GM19467 (cell line): ENCODE measurements around the gene DUSP7.

ENCODE experiments used
- ATAC-seq: cut with Tn5 transposase; IDR thresholded peaks from one replicate; pipeline ENCODE4 v1.9.1; 2021; ENCODE audit warnings: mild to moderate bottlenecking, moderate library complexity; ENCODE audit not compliant: unreplicated experiment

The DUSP7 gene, protein sequence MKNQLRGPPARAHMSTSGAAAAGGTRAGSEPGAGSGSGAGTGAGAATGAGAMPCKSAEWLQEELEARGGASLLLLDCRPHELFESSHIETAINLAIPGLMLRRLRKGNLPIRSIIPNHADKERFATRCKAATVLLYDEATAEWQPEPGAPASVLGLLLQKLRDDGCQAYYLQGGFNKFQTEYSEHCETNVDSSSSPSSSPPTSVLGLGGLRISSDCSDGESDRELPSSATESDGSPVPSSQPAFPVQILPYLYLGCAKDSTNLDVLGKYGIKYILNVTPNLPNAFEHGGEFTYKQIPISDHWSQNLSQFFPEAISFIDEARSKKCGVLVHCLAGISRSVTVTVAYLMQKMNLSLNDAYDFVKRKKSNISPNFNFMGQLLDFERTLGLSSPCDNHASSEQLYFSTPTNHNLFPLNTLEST

DNA sequence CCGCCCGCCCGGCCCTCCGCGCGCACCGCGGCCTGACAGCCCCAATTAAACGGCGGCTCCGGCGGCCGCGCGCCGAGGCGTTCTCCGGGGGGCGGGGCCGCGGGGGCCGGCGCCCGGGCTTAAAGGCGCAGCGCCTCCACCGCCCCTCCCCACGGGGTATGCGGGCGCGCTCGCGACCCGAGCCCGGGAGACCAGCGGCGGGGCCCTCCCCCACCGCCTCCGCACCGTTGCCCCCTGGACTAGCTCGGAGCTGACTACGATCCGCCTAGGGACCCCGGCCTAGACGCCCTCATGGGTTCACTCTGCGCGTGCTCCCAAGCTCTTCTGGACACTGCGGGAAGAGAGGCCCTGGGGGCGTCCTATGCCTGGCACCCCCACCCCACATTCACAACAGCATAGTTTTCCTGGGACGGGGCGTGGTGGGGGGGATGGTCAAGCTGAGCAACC, at the start of gene DUSP7:
Gene DUSP7 (minus strand): TSS at position 51 of the 447 bp plus-strand sequence. CDS start 205 bp downstream, outside the sequence.
- ATAC-seq: no peak

DNA sequence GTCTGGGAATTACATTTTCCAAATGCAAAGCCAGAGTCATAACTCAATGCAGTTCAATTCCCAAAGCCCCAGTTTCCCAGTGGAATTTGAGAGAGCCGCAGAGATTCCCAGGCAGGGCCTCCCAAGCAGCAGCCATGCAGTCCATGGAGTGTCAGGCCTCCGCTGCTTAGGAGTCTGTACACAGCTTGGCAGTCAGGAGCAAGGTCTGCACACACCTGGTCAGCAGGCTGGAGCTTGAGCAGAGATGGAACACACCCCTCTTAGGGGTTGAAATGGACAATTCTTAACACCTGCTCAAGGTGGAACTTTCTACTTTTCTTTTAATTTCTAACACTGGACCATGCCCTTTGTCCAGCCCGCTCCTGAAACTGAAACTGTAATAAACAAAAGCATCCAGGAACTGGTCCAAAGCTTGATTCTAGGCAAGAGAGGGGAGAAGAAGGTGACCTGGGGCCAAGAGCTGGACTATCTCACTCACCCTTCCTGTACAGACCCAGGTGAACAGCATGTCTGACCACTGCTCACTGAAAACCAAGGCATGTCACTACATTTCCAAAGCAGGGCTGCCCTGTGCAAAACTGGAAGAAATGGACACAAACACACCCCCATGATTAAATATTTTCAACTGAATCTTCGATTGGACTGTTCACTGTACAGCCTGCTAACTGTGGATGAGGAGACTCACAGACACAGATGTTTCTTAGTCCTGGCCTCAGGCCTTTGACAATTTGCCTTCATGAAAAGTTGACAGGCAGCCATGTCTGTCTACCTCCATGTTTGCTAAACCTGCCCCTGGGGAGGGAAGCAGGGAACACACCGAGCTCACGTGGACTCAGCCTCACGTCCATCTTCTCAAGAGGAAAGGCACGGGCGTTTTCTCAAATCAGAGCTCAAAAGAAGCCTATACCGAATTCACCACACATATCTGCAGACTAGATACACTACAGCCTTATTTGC, 48.6 kb upstream of the DUSP7 start:
- ATAC-seq: no peak

DNA sequence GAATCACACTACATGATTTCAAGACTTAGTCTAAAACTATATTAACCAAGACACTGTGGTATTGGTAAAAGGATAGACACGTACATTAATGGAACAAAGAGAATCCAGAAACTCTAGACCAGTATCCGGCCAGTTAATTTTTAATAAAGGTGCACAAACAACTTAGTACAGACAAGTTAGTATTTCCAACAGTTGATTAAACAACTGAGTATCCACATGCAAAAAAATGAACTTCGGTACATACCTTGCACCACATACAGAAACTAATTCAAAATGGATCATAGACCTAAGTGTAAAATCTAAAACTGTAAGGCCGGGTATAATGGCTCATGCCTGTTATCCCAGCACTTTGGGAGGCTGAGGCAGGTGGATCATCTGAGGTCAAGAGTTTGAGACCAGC, 46.6 kb upstream of the DUSP7 start:
- ATAC-seq: no peak

DNA sequence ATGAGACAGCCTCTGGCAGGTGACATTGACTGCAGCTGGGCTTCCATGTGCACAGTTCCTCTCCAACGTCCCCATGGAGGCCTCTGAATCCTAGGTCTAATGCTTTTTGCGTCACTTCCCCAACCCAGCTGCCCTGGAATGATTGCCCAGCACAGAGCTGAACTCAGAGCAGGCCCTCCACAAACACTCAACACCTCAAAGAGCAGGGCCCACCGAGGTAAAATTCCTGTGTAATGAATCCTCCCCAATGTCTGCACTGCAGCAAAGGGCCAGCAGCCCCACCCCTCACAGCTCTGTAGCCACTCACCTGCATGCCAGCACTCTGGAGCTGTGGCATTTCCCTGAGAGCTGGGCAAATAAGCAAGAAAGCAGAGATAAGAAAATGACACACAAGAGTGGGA, 42.6 kb upstream of the DUSP7 start:
- no peak for ATAC-seq

DNA sequence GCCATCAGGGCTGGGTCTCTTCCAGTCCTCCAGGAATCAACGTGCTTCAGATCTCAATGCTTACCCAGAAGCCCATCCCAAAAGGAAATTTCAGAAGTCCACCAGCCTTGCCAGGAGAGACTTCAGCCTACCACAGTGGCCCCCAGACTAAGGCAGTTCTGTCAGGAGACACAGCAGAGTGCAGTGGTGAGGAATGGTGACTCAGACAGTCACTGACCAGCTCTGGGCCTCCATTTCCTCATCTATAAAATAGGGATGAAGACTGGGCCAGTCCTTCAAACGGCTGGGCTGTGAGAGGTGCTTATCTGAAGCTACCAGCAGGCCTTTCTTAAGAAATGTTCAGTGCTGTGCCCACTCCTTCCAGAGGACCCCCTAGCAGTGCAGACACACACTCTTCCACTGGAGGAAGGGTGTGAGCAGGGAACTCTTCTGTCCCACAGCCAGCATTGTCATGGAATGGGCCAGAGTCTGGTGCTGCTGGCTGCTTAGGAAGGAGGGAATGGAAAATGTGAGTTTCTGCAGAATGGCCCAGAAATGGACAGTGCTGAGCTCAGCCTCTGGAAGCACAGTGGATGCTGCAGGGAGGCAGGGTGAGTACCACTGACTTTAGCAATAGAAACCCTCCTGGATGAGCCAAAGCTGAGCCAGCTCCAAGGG, 41.6 kb upstream of the DUSP7 start:
- ATAC-seq: no peak

DNA sequence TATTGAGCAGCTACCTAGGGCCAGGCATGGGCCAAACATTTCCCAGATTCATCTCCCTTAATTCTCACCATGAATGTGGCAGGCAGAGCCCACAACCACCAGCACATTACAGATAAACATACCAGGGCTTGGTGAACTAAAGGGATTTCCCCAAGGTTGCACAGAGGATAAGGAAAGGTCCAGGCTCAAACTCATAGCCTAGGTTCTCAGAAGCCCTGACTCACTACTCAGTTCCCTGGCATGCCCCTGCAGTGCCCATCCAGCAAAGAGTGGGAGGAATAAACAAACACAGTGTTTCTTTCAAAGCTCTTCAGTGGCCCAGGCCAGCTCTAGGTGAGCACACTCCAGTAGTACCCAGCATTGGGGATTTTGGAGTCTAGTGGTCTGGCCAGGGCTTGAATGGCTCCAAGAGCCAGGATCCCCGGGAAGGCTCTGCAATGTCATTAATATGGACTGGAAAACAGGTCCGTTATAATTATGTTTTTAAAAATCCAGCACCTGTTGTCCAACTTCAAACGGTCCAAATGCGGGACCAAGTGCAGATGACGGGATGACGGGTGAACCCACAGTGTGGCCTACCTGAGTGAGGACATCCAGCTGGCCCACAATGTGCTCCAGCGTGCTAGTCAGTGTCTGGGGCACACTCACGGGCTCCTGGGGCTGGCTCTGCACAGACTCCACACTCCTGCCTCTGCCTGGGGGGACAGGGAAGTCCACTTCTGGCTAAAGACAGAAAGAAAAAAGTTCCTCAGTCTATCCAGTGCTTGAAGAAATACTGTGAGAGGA, 39.8 kb upstream of the DUSP7 start:
- ATAC-seq: no peak

DNA sequence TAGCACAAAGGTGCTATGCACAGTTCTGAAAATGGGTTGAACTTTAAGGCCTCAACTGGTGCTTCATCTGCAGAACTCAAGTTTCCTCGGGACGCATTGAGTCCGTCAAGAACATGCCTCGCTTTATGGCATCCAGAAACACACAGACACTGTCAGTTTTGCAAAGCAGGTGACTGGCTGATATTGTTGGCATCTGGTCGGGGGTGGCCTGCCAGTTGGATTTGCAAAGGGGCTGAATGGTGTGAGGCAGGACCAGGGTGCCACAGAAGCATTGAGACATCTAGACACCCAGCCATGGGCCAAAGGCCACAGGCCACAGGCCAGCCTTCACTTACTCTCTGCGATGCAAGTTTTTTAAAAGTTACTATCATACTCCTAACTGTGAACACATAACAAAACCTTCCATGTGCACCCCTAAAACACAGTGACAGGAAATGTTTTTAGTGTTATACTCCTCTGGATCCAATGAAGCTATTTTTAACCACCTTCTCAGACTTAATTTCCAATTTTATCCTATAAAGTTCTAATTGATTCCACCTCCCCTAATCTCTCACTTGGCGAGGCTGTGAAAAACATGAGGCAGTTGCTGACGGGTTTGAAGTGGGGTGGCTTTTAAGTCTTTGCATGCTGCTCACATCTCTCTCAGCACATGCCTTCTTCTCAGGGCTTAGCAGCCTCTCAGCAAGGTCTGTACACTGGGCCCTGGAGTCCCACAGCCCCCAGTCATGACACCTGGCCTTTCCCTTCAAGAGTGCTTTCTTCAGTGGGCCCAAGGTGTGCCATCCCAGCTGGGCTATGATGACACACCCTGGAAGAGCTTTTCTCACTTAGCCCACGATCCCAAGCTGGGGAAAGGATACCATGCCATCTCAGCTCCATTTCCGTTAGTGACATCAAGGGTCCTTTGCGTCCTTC, 38.5 kb upstream of the DUSP7 start:
- ATAC-seq: no peak

DNA sequence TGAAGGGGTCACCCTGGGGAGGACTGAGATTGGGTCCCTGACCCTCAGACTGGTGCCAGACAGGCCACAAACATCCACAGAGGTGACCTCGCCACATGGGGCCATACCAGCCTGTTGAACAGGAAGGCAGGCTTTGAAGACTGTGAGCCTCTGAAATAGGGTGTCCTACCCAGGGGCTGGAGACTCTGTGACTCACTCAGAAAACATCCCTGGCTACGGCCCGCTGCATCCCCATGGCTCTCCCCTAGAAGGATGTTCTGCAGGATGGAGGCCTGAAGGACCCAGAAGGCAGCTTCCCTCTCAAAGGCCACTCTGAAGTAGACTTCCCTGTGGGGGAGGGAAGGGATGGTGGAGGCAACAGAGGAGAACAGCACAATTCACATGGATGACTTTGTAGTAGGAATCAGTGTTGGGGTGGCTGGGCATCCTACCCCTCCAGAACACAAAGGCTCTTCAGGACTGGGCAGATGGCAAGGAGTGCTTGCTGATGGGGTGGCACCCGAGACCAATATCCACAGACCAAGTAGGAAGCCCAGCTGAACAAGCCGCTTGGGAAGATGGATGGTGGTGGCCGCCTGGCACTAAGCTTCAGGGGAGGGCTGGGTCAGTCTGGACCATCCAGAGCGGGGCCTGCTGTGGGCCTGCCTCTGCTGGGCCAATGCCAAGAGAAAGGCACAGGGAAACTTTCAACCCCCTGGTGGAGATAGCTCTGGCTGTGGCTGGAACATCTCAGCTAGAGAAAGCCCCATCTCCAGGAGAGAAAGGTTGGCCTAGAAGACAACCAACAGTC, 37.6 kb upstream of the DUSP7 start:
- ATAC-seq: no peak

DNA sequence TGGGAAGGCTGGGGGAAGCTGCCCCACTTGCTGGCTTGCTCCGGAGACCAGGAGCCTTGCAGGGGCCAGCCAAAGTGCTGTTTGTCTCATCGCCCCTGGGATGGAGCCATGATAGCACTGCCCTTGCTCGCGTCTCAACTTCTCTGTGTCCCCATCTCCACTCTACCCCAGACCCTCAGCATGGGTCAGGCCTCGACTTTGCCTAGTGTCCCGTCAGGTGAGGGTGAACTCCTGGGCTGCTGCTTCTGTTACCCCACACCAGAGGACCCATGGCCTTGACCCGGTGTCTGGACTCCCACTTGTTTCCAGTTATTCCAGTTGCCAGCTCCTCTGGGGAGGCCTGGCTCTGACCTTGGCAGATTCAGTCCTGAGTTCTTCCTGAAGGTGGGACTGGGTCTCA, 36.5 kb upstream of the DUSP7 start:
- ATAC-seq: no peak

DNA sequence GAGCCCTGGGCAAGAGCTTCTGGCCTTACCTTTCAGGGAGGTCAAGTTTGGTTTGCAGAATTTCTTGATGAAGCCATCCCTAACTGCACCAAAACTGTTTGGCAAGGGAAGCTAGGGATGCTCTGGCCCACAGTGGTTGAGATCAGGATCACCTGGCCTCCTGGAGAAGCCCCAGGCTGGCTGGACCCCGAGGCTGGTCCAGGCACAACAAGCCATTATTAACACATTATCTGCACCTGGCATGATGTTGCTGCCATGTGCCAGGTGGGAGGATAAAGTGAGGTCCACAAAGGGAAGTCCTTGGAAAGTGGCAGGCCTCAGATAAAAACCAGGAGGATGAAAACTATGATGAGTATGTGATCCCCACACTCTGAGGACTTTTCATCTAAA, 35.9 kb upstream of the DUSP7 start:
- no peak for ATAC-seq

DNA sequence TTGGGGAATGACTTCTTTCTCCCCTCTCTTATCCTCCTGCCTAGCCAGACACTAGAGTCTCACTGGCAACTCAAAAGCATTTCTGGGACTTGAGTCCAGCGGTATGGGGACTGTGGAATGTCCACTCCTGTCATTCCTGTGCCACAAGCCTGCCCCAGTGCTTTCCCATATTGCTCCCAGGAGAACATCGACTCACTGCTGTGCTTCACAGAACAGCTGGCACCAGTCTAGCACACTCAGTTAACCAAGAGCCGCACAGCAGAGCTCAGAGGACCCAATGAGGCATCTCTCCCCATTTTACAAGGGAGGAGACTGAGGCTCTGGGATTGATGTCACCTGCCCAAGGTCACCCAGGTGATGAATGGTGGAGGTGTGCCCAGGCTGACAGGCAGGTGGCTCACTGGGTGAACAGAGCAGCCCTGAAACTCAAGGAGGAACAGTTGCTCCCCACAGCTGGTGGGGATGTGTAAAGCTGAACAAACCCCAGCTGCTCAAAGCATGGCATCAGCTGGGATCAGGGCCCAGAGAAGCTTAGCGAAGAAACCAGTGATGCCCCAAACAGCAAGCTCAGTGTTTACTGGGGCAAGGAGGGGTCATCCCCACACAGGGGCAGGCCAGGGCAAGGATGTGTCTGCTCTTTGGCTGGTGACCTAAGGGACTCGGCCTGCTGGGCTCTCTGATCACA, 35.4 kb upstream of the DUSP7 start:
- no peak for ATAC-seq

DNA sequence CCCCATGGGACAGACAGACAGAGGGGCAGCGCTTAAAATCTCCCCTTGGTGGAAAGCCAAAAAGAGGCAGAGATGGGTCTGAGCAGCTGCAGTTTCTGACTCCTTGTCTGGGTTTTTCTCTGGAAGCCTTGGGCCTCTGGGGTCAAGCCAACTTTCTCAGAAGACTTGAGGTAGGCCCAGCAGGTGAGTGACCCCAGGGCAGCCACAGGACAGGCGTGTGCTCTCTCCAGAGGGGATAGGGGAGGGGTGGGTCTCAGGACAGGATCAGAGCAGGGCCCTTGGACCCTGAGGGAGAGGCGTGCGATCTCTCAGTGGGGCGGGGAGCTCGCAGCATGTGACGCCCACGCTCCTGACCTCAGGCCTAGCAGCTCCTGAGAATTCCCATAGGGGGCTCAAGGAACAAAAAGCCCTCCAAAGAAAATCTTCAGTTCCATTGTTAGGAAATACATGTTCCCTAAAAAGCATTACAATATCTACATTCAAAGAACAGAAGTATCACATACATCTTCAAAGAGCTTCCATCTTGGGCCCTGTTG, 34.6 kb upstream of the DUSP7 start:
- no peak for ATAC-seq

DNA sequence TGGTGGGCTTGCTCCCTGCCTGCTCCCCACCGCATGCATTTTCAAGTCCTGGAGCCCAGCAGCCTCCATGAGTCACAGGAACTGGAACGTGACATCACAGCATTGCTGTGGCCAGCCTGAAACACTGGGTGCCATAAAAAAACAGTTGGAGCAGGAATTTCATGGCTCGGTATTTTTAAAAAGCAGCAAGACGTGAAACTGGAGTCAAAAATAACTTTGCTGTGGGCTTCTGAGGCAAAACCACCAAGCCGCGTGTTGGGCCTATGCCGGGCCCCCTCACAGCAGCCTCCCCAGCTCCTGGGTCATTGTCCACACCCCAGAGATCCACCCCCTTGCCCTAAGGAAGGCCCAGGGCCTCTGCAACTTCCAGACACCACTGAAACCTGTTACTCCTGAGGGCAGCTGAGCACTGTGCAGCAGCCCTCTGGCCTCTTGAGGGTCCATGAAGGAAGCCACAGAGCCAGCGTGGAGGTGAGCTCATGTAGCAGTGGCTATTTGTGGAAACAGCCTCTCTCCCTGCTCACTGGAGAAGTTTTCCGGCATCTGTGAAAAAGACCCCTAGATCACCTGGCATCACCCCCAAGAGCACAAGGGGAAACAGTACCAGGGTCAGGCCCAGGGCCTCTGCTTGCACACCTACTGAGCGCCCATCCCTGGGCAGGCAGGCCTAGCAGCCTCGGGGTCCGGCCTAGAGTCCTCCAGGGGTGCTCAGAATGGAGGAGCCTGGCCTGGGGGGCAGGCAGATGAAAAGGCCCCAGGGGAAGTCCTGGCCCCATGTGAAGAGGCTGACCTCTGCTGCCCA, 34.0 kb upstream of the DUSP7 start:
- ATAC-seq: no peak

DNA sequence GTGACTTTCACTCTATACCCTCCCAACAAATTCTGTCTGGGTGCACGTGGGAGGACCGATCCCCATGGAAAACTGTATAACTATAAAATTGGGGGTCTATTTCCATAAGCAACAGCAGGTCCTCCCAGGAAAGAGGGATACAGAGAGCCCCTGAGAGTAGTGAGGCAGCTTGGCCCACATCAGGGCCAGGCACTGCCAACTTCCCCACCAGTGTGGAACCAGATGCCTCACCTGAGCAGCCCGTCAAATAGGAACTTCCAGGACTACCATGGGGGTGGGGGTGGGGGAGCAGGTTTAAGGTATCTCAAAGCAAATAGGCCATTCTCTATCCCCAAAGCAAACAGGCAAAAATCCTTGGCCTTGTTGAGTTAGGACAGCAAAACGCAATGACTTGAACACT, 33.3 kb upstream of the DUSP7 start:
- no peak for ATAC-seq

DNA sequence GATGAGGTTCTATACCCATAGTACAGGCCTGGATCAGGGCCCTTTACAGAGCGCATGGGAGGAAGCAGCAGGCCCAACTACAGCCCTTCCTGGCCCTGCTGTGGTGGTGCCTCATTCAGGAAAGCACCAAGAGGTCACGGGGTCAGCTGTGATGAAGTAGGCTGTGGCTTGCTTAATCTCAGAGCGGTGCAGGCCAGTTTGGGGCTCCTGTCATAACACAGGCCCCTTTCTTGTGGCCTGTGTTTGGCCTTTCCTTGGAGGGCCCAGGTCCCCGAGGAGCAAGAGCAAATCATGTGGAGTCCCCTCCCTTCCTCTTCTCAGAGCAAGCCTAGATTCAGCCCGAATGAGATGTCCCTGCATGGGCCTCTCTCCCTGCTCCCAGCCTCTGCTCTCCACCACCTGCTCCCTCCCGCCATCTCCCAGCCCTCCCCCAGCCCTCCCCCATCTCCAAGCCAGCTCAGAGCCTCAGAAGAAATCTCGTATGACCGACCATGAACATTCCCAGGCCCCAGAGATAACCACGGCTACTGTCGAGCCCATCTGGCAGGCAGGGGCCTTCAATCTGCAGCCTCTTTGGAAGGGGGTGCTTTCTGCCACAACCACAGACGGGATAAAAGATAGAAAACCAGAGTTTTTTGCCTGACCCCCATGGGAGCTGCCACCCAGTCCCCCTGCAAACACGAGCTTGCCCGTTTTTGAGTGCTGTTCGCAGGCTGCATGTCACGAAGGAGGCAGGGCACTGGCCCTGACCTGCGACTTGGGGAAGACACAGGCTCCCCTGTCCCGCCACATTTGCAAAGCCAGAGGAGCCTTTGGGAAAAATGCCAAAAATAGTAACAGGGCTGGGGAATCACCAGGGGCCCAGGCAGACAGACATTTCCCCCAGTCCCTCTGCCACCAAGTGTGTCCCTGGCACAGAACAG, 32.3 kb upstream of the DUSP7 start:
- no peak for ATAC-seq

DNA sequence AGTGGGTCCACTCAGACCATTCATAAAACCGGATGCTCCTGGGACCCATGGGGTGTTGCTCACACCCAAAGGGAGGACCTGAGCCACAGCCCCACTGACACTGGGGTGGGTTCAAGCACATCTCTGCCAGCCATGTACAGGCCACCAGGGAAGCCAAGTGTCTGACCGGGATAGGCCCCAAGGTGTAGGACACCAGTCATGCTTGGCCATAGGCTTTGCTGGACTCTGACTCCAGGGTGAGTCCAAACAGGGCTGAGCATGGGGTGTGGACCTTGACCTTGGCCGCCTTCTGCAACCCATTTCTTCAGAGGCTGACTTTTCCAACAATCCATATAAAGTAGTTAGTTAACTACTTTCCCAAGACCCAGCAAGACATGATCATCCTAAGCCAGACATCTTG, 31.4 kb upstream of the DUSP7 start:
- ATAC-seq: no peak
